ENCODE data around the gene RGS6.
A peak's percentile ranks its signal among the peaks of the same experiment; 100 is the strongest.

Gene RGS6

DNA sequence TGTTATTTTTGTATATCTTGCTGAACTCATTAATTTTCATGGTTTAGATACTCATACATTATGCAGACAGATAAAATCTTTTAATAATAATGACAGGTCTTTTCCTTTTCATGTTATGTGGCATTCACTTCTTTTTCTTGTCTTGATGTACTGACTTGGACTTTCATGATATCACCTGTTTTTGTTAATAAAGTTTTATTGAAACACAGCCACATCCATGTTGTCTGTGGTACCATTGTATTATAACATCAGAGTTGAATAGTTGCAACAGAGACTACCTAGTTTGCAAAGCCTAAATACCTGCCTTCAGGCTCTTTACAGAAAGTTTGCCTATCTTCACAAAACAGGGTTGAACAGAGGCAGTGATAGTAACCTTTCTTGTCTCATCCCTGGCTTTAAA lies 85.1 kb downstream of the RGS6 start:
- DNase-seq, result no peak

DNA sequence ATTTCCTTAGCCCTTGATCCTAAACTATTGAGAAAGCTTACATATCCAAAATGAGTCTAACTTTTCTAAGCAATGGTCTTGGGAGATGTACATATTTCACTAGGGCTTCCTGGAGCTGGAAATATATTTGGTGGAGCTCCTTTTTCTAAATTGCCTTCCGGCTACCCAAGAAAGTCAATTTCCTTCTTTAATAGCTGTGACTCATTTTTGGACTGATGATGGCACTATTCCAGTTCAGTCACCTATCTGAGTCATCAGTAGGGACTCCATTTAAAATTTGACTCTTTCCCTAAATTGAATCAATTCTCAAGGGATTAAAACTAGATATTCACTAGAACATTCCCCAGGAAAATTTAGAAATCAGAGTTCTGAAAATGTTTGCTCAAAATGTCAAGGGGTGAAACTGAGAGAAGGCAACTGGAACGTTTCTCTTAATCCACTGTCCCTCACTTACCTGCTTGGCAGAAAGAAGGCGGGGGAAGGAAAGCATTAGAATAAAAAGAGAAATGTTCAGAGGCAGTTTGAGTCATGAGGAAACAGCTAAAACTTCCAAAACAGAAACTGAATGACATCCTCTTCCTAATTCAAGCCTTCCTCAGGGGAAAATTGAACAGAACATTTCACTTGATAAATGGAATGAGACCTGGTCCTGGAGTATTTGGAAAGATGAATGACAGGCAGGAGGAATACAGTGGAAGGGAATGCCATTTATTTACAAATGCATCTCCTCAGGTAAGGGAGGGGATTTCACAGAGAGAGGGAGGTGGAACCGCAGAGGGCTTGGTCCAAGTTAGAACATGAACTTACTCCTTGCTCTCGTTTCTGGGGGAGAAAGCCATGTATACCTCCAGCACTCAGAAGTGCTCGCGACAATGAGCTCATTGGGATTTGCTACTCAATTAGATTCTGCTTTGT lies 91.2 kb downstream of the RGS6 start:
- no peak for DNase-seq

GRCh38 chr14:72024043-72024407 lies 91.8 kb downstream of the RGS6 start:
- DNase-seq, result no peak

- no peak for DNase-seq
Observed at GRCh38 chr14:72024504-72024903, 92.3 kb downstream of the RGS6 start.

DNA sequence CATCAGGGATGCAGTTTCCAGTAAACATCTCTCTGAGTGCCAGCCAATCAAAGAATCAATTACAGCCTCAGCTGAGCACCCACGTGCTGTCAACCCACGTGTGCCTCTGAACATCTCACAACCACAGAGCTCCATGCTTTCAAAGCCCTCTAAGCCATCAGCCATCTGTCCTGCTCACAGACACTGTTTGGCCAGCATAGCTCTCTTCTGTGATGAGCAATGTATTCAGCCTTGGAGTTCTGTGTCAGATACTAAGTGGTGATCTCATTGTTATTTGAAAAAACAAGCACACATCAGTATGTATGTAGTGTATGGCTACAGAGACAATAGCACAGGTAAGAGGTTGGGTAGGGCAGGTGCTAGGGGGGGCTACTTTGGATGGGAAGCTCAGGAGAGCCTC lies 94.3 kb downstream of the RGS6 start:
- no peak for DNase-seq

DNA sequence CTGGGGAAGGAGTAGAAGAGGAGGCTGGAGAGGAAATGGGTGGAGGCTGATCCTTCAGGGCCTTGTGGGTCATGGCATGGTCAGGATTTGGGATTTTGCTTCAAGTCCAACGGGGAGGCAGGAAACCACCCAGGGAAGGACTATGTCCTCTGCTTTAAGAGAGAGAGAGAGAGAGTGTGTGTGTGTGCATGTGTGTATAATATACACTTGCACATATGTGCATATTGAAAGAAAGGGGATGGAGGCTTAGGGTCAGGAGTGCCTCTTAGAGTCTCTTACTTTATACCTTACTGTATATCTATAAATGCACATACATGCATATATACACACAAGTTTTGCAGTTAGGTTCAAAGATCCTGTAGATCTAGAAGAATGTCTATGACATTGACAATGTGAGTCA lies 94.8 kb downstream of the RGS6 start:
- no peak for DNase-seq

- no peak for DNase-seq
Observed at GRCh38 chr14:72033365-72033764, 101.1 kb downstream of the RGS6 start.

- DNase-seq, result no peak
Observed at GRCh38 chr14:72040528-72040927, 108.3 kb downstream of the RGS6 start.

GRCh38 chr14:72045271-72045670 lies 113.0 kb downstream of the RGS6 start:
- DNase-seq, result no peak

DNA sequence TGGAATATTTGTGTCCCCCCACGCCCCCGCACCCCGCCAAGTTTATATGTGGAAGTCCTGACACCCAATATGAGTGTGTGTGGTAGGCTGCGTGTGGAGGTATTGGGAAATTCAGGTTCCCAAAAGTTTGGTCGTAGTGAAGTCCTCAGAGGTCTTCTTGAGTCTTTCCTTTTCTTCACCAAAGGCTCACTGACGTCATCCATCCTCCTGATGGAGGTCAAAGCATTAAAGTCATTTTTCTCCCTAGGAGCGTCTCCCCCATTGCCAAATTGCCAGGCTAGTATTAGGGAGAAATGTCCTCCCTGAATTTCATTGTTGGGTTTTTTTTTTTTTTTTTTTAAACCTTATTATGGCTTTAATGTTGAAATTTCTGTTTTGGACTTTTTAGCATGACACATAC lies 113.7 kb downstream of the RGS6 start:
- DNase-seq, result no peak

DNA sequence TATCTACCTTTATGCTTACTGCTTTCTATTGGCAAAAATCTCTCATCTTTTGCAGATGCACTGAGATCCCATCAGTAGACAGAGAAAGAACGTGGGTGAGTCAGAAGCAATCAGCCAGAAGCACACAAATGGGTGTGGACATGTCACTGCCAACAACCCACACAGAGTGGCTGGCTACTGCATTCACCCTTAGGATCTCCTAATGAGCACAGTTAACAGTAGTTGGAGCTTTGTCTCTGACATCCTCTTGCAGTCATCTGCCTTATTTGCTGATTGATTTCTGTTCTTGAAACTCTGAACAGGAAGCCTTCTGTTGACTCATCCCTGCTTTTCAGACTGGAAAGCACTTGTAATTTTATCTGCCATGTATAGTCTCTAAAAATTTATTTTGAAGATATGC lies 117.2 kb downstream of the RGS6 start:
- DNase-seq, result no peak

GRCh38 chr14:72052356-72052755 lies 120.1 kb downstream of the RGS6 start:
- DNase-seq, result no peak

DNA sequence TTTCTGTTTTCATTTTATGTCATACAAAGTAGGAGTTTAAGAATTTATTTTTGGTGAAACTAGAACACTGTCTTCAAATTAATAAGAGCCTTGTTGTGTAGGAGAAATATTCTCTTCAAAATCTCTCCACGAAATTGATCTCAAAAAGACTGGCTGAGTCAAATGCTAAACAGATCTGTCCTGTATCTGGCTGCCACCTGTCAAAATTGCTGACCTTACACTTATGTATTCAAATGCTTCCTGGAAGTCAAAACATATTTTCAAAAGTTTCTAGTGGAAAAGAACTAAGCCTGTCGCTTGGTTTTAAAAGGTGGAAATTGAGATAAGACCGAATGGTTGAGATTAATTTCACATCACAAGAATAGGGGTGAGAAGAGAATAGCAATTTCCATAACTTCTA lies 121.4 kb downstream of the RGS6 start:
- DNase-seq, result no peak

GRCh38 chr14:72054911-72055310 lies 122.7 kb downstream of the RGS6 start:
- DNase-seq, result no peak

DNA sequence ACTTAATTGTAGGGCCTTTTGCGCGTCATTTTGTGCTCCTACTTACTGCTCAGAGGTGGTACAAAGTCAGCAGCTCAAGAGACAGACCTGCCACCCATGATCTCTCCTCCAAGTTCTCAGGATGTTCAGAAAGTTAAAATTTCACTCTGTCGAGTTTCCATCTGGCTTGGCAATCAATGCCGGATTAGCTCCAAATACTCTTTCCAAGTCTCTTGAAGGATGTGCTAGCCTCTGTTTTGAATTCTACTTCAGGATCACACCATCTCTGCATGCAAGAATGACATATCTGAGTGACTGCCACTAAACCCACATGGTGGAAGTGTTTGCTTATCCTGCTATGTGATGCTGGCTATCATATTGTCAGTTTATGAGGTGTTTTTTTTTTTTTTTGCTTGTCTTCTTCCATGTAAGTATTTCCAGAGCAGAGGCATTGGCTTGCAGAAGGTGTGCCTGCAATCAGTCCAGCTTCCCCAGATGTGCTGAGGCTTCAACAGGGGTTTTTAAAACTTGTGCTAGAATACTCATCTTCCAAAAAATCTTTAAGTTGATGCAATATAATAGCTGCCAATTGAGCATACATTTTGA lies 125.6 kb downstream of the RGS6 start:
- DNase-seq, result peak; percentile 42

DNA sequence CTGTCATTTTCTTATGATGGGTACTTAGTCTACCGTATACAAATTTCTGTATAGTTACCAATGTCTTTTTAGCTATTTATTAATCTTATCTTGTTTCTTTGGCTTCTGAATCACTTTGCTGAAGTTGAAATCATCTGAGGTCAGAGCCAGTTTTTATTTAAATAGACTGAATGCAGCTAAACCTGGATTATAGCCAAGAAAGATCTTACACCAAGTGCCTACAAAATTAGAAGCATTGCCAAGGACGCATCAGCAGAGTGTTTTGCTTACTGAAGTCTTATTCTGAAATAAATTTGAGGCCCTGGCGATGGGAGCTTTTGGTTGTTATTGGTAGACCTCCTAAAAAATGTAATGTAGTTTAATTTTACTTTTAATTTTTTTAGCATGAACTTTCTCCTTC lies 128.2 kb downstream of the RGS6 start:
- DNase-seq, result no peak

GRCh38 chr14:72060917-72061316 lies 128.7 kb downstream of the RGS6 start:
- DNase-seq, result no peak

- DNase-seq, result no peak
Observed at GRCh38 chr14:72061718-72062117, 129.5 kb downstream of the RGS6 start.

GRCh38 chr14:72063761-72064282 lies 131.6 kb downstream of the RGS6 start:
- DNase-seq, result no peak

GRCh38 chr14:72064501-72064900 lies 132.3 kb downstream of the RGS6 start:
- no peak for DNase-seq

GRCh38 chr14:72070458-72070857 lies 138.2 kb downstream of the RGS6 start:
- no peak for DNase-seq

GRCh38 chr14:72075649-72076334 lies 143.6 kb downstream of the RGS6 start:
- no peak for DNase-seq

DNA sequence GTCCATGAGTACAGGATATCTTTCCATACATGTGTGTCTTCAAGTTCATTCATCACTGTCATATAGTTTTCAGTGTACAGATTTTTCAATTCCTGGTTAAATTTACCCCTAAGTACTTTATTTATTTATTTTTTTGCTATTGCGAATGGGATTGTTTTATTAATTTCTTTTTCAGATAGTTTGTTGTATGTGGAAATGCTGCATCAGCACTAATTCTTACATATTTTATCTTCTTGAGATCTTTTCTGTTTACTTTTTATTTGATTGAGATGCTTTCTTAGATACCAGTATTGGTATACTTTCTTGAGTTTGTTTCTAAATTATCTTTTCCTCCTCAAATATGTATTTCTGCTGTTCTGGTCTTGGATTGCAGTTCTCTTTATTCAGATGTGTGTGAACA lies 148.9 kb downstream of the RGS6 start:
- DNase-seq, result no peak

DNA sequence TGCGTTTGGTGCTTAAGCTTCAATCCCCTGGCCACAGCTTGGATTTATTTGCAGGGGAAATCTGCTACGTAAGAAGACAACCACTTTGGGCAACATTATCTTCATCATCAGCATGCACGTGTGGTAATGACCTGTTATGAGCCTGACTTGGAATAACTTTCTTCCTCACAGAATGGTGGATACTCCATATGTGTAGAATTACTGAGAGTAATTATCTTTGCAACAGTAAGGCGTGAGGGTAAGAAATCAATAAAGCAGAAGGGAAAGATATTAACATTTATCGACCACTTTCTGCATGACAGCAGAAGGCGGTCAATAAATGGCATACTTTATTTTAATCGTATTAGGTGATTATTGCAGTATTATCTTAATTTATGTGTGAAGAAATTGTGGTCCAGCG lies 152.7 kb downstream of the RGS6 start:
- no peak for DNase-seq
